ENCODE results near the gene SSTR3.

DNA sequence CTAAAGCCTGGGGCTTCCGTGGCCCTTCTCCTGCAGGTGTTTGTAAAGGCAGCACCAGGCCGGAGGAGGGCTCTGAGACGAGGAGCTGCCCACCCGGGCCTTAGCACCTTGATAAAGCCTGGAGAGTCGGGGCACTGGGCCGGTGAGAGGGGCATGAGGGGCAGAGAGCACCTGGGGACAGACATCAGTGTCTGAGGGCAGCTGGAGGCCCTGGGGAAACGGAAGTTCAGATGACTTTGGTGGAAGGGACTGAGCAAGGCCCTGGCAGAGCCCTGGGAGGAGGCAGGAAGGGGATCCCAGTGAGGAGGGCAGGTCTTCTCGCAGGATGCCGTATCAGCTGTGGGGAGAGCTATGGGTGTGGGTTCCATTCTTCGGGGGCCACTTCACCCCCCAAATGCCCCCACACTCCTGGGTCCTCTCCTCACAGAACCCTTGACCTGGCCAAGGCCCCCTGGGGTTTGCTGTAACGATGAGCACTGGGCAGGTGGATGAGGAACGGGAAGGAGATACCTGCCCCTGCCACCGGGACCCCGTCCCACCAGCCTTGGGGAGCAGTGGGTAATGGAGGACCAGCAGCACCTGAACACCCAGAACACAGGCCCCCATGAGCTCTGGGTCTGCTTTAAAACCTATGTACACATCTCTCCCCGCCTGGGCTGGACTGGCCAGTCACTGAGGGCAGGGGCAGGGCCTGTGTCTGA lies 31.6 kb downstream of the SSTR3 start:
- TF ChIP-seq, protein P1, sequence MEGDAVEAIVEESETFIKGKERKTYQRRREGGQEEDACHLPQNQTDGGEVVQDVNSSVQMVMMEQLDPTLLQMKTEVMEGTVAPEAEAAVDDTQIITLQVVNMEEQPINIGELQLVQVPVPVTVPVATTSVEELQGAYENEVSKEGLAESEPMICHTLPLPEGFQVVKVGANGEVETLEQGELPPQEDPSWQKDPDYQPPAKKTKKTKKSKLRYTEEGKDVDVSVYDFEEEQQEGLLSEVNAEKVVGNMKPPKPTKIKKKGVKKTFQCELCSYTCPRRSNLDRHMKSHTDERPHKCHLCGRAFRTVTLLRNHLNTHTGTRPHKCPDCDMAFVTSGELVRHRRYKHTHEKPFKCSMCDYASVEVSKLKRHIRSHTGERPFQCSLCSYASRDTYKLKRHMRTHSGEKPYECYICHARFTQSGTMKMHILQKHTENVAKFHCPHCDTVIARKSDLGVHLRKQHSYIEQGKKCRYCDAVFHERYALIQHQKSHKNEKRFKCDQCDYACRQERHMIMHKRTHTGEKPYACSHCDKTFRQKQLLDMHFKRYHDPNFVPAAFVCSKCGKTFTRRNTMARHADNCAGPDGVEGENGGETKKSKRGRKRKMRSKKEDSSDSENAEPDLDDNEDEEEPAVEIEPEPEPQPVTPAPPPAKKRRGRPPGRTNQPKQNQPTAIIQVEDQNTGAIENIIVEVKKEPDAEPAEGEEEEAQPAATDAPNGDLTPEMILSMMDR (conservative IDR thresholded peaks at IDR 0.05 in 1 of 2, IDR thresholded peaks at IDR 0.05 in 1 of 2; ENCODE audit: low read depth in 1 of 2, low read length in 2 of 2) = no peak
- TF ChIP-seq EZH2 (IDR thresholded peaks at IDR 0.05; ENCODE audit: low read length, missing control alignments) = no peak
